ENCODE measurements around the gene RNGTT. TPM values are rescaled to one million over a fixed set of nuclear protein-coding genes. Genes with fewer than 3 reads are reported as not detected.
A peak's percentile ranks its signal among the peaks of the same experiment; 100 is the strongest.

Gene RNGTT
- total and polyA plus RNA-seq, 10 of the 15 experiments (the other 5 are each of a cell fraction or from before 2014, with no cell fraction given): 7.7 to 30.4 (median 22.2) TPM

DNA sequence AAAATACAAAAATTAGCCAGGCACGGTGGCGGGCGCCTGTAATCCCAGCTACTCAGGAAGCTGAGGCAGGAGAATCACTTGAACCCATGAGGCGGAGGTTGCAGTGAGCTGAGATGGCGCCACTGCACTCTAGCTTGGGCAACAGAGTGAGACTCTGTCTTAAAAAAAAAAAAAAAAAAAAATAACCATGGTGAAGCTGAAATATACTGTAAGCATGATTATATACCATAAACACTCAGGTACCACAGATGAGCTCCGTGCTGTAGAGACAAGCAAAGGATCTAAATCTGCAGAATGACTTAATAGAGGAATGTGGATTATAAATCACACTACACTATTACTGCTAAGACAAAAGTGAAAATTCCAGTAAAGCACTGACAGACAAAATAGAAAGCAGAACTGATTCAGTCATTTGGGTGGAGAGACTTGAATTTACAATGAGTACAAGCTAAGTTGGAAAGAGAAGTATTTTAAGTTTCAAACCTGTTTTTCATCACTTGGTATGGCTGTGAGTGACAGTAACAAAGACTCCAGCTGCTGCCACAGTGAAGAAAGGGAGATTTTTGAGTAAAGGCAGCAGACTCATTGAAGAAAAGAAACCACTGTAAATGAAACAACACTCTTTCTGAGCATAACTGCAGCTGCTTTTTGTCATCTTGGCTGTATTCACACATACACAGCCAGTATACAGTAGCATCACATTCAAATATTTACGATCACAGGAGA lies 322.1 kb downstream of the RNGTT start (continued):
- TF ChIP-seq, protein P1, sequence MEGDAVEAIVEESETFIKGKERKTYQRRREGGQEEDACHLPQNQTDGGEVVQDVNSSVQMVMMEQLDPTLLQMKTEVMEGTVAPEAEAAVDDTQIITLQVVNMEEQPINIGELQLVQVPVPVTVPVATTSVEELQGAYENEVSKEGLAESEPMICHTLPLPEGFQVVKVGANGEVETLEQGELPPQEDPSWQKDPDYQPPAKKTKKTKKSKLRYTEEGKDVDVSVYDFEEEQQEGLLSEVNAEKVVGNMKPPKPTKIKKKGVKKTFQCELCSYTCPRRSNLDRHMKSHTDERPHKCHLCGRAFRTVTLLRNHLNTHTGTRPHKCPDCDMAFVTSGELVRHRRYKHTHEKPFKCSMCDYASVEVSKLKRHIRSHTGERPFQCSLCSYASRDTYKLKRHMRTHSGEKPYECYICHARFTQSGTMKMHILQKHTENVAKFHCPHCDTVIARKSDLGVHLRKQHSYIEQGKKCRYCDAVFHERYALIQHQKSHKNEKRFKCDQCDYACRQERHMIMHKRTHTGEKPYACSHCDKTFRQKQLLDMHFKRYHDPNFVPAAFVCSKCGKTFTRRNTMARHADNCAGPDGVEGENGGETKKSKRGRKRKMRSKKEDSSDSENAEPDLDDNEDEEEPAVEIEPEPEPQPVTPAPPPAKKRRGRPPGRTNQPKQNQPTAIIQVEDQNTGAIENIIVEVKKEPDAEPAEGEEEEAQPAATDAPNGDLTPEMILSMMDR (IDR thresholded peaks at IDR 0.05 in 2 of 3, conservative IDR thresholded peaks at IDR 0.05 in 1 of 3; ENCODE audit: control insufficient read depth in 2 of 3, extremely low read depth in 1 of 3, insufficient read depth in 1 of 3, low read depth in 3 of 3, low read length in 3 of 3): no peak
- TF ChIP-seq CHD1 (IDR thresholded peaks at IDR 0.05; ENCODE audit: low read depth, low read length) (0 out of 2 replicates have a peak, but pooled peaks have one; percentile 52), PAX8 (IDR thresholded peaks at IDR 0.05) (no peak), RCOR1 (conservative IDR thresholded peaks at IDR 0.05; ENCODE audit: low read depth, low read length) (0 out of 2 replicates have a peak, but pooled peaks have one; percentile 48), NFYB (IDR thresholded peaks at IDR 0.05; ENCODE audit: insufficient read depth, low read depth, low read length) (no peak), MYC (IDR thresholded peaks at IDR 0.05; ENCODE audit: insufficient read depth, insufficient read length, insufficient replicate concordance, low read length, severe bottlenecking) (no peak), NFYA (IDR thresholded peaks at IDR 0.05; ENCODE audit: borderline replicate concordance, low read depth, low read length) (no peak), HCFC1 (IDR thresholded peaks at IDR 0.05; ENCODE audit: low read length) (no peak), KAT2A (conservative IDR thresholded peaks at IDR 0.05; ENCODE audit: control insufficient read depth, low read depth, low read length) (no peak), STAT3 (IDR thresholded peaks at IDR 0.05; ENCODE audit: low read depth, low read length) (no peak; the same call in 1 of the 2 replicates), ZNF24 (IDR thresholded peaks at IDR 0.05) (peak; percentile 77; the same call in 1 of the 2 replicates), CBFB (IDR thresholded peaks at IDR 0.05; ENCODE audit: low read depth) (no peak), STAT1 (conservative IDR thresholded peaks at IDR 0.05) (no peak), HDAC6 (IDR thresholded peaks at IDR 0.05; ENCODE audit: unreplicated experiment) (no peak), NFIC (IDR thresholded peaks at IDR 0.05; ENCODE audit: low read depth, low read length) (peak; percentile 60; the same call in 1 of the 2 replicates), SPI1 (IDR thresholded peaks at IDR 0.05; ENCODE audit: borderline replicate concordance, insufficient read depth, low read depth, low read length) (peak; percentile 69; the same call in 1 of the 2 replicates), TCF7 (IDR thresholded peaks at IDR 0.05; ENCODE audit: borderline replicate concordance) (no peak), SIX5 (IDR thresholded peaks at IDR 0.05; ENCODE audit: low read depth, low read length, severe bottlenecking) (no peak)
- TF ChIP-seq, protein P2, sequence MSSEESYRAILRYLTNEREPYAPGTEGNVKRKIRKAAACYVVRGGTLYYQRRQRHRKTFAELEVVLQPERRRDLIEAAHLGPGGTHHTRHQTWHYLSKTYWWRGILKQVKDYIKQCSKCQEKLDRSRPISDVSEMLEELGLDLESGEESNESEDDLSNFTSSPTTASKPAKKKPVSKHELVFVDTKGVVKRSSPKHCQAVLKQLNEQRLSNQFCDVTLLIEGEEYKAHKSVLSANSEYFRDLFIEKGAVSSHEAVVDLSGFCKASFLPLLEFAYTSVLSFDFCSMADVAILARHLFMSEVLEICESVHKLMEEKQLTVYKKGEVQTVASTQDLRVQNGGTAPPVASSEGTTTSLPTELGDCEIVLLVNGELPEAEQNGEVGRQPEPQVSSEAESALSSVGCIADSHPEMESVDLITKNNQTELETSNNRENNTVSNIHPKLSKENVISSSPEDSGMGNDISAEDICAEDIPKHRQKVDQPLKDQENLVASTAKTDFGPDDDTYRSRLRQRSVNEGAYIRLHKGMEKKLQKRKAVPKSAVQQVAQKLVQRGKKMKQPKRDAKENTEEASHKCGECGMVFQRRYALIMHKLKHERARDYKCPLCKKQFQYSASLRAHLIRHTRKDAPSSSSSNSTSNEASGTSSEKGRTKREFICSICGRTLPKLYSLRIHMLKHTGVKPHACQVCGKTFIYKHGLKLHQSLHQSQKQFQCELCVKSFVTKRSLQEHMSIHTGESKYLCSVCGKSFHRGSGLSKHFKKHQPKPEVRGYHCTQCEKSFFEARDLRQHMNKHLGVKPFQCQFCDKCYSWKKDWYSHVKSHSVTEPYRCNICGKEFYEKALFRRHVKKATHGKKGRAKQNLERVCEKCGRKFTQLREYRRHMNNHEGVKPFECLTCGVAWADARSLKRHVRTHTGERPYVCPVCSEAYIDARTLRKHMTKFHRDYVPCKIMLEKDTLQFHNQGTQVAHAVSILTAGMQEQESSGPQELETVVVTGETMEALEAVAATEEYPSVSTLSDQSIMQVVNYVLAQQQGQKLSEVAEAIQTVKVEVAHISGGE (CRISPR knock-in tag; IDR thresholded peaks at IDR 0.05): no peak
- TF ChIP-seq, protein P3, sequence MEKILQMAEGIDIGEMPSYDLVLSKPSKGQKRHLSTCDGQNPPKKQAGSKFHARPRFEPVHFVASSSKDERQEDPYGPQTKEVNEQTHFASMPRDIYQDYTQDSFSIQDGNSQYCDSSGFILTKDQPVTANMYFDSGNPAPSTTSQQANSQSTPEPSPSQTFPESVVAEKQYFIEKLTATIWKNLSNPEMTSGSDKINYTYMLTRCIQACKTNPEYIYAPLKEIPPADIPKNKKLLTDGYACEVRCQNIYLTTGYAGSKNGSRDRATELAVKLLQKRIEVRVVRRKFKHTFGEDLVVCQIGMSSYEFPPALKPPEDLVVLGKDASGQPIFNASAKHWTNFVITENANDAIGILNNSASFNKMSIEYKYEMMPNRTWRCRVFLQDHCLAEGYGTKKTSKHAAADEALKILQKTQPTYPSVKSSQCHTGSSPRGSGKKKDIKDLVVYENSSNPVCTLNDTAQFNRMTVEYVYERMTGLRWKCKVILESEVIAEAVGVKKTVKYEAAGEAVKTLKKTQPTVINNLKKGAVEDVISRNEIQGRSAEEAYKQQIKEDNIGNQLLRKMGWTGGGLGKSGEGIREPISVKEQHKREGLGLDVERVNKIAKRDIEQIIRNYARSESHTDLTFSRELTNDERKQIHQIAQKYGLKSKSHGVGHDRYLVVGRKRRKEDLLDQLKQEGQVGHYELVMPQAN (conservative IDR thresholded peaks at IDR 0.05): no peak
- TF ChIP-seq, protein P4, sequence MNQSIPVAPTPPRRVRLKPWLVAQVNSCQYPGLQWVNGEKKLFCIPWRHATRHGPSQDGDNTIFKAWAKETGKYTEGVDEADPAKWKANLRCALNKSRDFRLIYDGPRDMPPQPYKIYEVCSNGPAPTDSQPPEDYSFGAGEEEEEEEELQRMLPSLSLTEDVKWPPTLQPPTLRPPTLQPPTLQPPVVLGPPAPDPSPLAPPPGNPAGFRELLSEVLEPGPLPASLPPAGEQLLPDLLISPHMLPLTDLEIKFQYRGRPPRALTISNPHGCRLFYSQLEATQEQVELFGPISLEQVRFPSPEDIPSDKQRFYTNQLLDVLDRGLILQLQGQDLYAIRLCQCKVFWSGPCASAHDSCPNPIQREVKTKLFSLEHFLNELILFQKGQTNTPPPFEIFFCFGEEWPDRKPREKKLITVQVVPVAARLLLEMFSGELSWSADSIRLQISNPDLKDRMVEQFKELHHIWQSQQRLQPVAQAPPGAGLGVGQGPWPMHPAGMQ (IDR thresholded peaks at IDR 0.05; ENCODE audit: borderline replicate concordance): no peak
